GM12878 (cell line): ENCODE measurements around the gene CCDC117. TPM values are rescaled to one million over a fixed set of nuclear protein-coding genes. Genes with fewer than 3 reads are reported as not detected.

Source experiments
- BACH1 ChIP-seq: fragments of 450-650 bp; IDR thresholded peaks from 2 replicates; pipeline ENCODE4 v1.6.1; 2017; ENCODE audit warnings: mild to moderate bottlenecking, borderline replicate concordance
- CHD2 ChIP-seq: IDR thresholded peaks from 2 replicates; pipeline ENCODE4 v1.6.1; 2011; ENCODE audit warnings: low read depth, low read length, improper control_type of control experiment, borderline replicate concordance
- CREM ChIP-seq: IDR thresholded peaks from 2 replicates; pipeline ENCODE4 v1.6.1; 2014; ENCODE audit warnings: antibody characterized with exemption, low read depth
- GABPA ChIP-seq: IDR thresholded peaks from 2 replicates; pipeline ENCODE4 v1.6.1; 2014; ENCODE audit warnings: antibody characterized with exemption, low read depth, mild to moderate bottlenecking, inconsistent platforms
- MYC ChIP-seq: IDR thresholded peaks from 2 replicates; pipeline ENCODE4 v1.6.1; 2011; ENCODE audit warnings: mild to moderate bottlenecking, low read length, moderate library complexity, inconsistent platforms; ENCODE audit not compliant: insufficient read depth, insufficient replicate concordance, insufficient read length, severe bottlenecking
- NFIC ChIP-seq: IDR thresholded peaks from 2 replicates; pipeline ENCODE4 v1.6.1; 2012; ENCODE audit warnings: low read depth, mild to moderate bottlenecking, inconsistent platforms, low read length, moderate library complexity
- NFXL1 ChIP-seq: fragments of 450-650 bp; IDR thresholded peaks from 2 replicates; pipeline ENCODE4 v1.6.1; 2017; ENCODE audit warnings: antibody characterized with exemption, mild to moderate bottlenecking, borderline replicate concordance
- NR2C2 ChIP-seq: IDR thresholded peaks from 2 replicates; pipeline ENCODE4 v1.6.1; 2011; ENCODE audit warnings: borderline replicate concordance, low read depth; ENCODE audit not compliant: control insufficient read depth, insufficient read length
- PAX5 ChIP-seq: IDR thresholded peaks from 2 replicates; pipeline ENCODE4 v1.6.1; 2011; ENCODE audit warnings: low read depth, low read length, borderline replicate concordance
- RAD21 ChIP-seq: IDR thresholded peaks from 2 replicates; pipeline ENCODE4 v1.6.1; 2011; ENCODE audit warnings: mild to moderate bottlenecking, low read depth, low read length, moderate library complexity; ENCODE audit not compliant: insufficient read depth
- RB1 ChIP-seq: fragments of 450-650 bp; formaldehyde crosslinking; IDR thresholded peaks from 2 replicates; pipeline ENCODE4 v1.6.1; 2017; ENCODE audit warnings: mild to moderate bottlenecking, borderline replicate concordance
- SMC3 ChIP-seq: IDR thresholded peaks from 2 replicates; pipeline ENCODE4 v1.6.1; 2011; ENCODE audit warnings: low read length, improper control_type of control experiment, borderline replicate concordance
- SP1 ChIP-seq: IDR thresholded peaks from one replicate; pipeline ENCODE4 v1.6.1; 2011; ENCODE audit warnings: low read depth, low read length
- TBL1XR1 ChIP-seq: IDR thresholded peaks from 2 replicates; pipeline ENCODE4 v1.6.1; 2012; ENCODE audit warnings: low read depth, low read length, improper control_type of control experiment
- TCF3 ChIP-seq: IDR thresholded peaks from 2 replicates; pipeline ENCODE4 v1.6.1; 2012; ENCODE audit warnings: low read depth, mild to moderate bottlenecking, low read length, borderline replicate concordance; ENCODE audit not compliant: insufficient read depth
- ZNF24 ChIP-seq: fragments of 450-650 bp; IDR thresholded peaks from 2 replicates; pipeline ENCODE4 v1.6.1; 2017; ENCODE audit warnings: antibody characterized with exemption, mild to moderate bottlenecking
- ZNF384 ChIP-seq: IDR thresholded peaks from 2 replicates; pipeline ENCODE4 v1.6.1; 2012; ENCODE audit warnings: low read depth, mild to moderate bottlenecking, low read length, improper control_type of control experiment, borderline replicate concordance
- ZSCAN29 ChIP-seq: fragments of 450-650 bp; IDR thresholded peaks from 2 replicates; pipeline ENCODE4 v1.6.1; 2017; ENCODE audit warnings: mild to moderate bottlenecking, moderate library complexity
- polyA plus RNA-seq, 11 experiments: library from polyadenylated mRNA; depleted of rRNA in 4 of 11; unstranded in 6 of 11; stranded (reverse) in 5 of 11; fragments of >200 nt; fragmentation: Nextera tagmentation in 4 of 11; fragmentation: Illumina TruSeq in 1 of 11; extraction: Ambion mirVana in 4 of 11; extraction: Trizol in 1 of 11; gene quantifications; 1 replicate in 1 of 11; 2 replicates in 10 of 11; pipeline versions ENCODE4 v1.2.1 to v1.2.3, GENCODE V29; 2011 to 2016; ENCODE audit warnings: inconsistent platforms in 2 of 11, missing spikeins in 2 of 11, low read depth in 1 of 11
- total RNA-seq, 4 experiments: library from RNA; depleted of rRNA in 3 of 4; stranded (reverse); fragments of >200 nt in 3 of 4; fragmentation: Illumina TruSeq in 1 of 4; extraction: Trizol in 1 of 4; gene quantifications; 2 replicates each; pipeline versions ENCODE4 v1.2.1 to v1.2.3, GENCODE V29; 2013 to 2021
- TF ChIP-seq, protein P1 (sequence below): fragments of 450-650 bp; IDR thresholded peaks from 2 replicates; pipeline ENCODE4 v1.6.1; 2017; ENCODE audit warnings: mild to moderate bottlenecking, moderate library complexity
- TF ChIP-seq, protein P2 (sequence below): fragments of 450-650 bp; IDR thresholded peaks from 2 replicates; pipeline ENCODE4 v1.6.1; 2017; ENCODE audit warnings: mild to moderate bottlenecking
- TF ChIP-seq, protein P3 (sequence below): IDR thresholded peaks from 2 replicates; pipeline ENCODE4 v1.6.1; 2012; ENCODE audit warnings: low read depth, low read length, improper control_type of control experiment
- TF ChIP-seq, protein P4 (sequence below): IDR thresholded peaks from 2 replicates; pipeline ENCODE4 v1.6.1; 2012; ENCODE audit warnings: low read length, inconsistent platforms

CCDC117 gene
- total and polyA plus RNA-seq, 10 of the 15 experiments (the other 5 are each of a cell fraction or from before 2014, with no cell fraction given) = 6.3 to 32.2 (median 20.6) TPM

DNA sequence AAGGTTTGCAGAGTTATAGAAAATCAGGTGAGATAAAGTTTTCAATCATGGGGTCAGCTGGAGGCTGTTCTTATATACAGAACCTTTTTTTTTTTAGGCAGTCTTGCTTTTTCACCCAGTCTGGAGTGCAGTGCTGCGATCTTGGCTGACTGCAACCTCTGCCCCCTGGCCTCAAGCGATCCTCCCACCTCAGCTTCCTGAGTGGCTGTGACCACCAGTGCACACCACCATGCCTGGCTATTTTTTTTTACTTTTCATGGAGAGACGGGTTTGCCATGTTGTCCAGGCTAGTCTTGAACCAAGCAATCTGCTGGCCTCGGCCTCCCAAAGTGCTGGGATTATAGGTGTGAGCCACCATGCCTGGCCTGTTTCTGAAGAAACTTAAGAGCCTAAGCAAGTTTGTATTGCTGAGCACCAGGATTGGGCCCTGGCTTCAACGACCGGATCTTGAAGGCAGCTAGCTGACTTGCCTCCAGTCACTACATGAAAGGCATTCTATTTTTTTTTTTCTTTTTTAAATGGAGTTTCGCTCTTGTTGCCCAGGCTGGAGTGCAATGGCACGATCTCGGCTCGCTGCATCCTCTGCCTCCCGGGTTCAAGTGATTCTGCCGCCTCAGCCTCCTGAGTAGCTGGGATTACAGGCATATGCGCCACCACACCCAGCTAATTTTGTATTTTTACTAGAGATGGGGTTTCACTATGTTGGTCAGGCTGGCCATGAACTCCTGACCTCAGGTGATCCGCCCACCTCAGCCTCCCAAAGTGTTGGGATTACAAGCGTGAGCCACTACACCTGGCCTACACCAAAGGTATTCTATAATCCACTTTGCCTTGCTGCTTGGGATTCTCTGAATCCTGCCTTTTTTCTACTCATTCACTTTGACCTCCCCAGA lies 20.2 kb downstream of the CCDC117 start (continued):
- TF ChIP-seq, protein P1, sequence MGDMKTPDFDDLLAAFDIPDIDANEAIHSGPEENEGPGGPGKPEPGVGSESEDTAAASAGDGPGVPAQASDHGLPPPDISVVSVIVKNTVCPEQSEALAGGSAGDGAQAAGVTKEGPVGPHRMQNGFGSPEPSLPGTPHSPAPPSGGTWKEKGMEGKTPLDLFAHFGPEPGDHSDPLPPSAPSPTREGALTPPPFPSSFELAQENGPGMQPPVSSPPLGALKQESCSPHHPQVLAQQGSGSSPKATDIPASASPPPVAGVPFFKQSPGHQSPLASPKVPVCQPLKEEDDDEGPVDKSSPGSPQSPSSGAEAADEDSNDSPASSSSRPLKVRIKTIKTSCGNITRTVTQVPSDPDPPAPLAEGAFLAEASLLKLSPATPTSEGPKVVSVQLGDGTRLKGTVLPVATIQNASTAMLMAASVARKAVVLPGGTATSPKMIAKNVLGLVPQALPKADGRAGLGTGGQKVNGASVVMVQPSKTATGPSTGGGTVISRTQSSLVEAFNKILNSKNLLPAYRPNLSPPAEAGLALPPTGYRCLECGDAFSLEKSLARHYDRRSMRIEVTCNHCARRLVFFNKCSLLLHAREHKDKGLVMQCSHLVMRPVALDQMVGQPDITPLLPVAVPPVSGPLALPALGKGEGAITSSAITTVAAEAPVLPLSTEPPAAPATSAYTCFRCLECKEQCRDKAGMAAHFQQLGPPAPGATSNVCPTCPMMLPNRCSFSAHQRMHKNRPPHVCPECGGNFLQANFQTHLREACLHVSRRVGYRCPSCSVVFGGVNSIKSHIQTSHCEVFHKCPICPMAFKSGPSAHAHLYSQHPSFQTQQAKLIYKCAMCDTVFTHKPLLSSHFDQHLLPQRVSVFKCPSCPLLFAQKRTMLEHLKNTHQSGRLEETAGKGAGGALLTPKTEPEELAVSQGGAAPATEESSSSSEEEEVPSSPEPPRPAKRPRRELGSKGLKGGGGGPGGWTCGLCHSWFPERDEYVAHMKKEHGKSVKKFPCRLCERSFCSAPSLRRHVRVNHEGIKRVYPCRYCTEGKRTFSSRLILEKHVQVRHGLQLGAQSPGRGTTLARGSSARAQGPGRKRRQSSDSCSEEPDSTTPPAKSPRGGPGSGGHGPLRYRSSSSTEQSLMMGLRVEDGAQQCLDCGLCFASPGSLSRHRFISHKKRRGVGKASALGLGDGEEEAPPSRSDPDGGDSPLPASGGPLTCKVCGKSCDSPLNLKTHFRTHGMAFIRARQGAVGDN = no peak
- TF ChIP-seq SMC3 (no peak), GABPA (no peak), BACH1 (no peak), RAD21 (no peak), ZSCAN29 (no peak), NFIC (peak; percentile 26; the same call in 1 of the 2 replicates), TCF3 (no peak), PAX5 (no peak), MYC (no peak), RB1 (no peak), NR2C2 (no peak), CHD2 (no peak), TBL1XR1 (no peak), SP1 (no peak), CREM (0 out of 2 replicates have a peak, but pooled peaks have one; percentile 9), ZNF384 (peak; percentile 54; the same call in 1 of the 2 replicates), ZNF24 (no peak), NFXL1 (no peak)
- TF ChIP-seq, protein P2, sequence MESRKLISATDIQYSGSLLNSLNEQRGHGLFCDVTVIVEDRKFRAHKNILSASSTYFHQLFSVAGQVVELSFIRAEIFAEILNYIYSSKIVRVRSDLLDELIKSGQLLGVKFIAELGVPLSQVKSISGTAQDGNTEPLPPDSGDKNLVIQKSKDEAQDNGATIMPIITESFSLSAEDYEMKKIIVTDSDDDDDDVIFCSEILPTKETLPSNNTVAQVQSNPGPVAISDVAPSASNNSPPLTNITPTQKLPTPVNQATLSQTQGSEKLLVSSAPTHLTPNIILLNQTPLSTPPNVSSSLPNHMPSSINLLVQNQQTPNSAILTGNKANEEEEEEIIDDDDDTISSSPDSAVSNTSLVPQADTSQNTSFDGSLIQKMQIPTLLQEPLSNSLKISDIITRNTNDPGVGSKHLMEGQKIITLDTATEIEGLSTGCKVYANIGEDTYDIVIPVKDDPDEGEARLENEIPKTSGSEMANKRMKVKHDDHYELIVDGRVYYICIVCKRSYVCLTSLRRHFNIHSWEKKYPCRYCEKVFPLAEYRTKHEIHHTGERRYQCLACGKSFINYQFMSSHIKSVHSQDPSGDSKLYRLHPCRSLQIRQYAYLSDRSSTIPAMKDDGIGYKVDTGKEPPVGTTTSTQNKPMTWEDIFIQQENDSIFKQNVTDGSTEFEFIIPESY = no peak
- TF ChIP-seq, protein P3, sequence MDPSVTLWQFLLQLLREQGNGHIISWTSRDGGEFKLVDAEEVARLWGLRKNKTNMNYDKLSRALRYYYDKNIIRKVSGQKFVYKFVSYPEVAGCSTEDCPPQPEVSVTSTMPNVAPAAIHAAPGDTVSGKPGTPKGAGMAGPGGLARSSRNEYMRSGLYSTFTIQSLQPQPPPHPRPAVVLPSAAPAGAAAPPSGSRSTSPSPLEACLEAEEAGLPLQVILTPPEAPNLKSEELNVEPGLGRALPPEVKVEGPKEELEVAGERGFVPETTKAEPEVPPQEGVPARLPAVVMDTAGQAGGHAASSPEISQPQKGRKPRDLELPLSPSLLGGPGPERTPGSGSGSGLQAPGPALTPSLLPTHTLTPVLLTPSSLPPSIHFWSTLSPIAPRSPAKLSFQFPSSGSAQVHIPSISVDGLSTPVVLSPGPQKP = no peak
- TF ChIP-seq, protein P4, sequence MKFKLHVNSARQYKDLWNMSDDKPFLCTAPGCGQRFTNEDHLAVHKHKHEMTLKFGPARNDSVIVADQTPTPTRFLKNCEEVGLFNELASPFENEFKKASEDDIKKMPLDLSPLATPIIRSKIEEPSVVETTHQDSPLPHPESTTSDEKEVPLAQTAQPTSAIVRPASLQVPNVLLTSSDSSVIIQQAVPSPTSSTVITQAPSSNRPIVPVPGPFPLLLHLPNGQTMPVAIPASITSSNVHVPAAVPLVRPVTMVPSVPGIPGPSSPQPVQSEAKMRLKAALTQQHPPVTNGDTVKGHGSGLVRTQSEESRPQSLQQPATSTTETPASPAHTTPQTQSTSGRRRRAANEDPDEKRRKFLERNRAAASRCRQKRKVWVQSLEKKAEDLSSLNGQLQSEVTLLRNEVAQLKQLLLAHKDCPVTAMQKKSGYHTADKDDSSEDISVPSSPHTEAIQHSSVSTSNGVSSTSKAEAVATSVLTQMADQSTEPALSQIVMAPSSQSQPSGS = no peak
